A549 (cell line): ENCODE results near the gene CALHM1. TPM values are rescaled to one million over a fixed set of nuclear protein-coding genes. Genes with fewer than 3 reads are reported as not detected.
"Not testable (repeated sequence)": the region's sequence is repeated elsewhere in the genome, so short reads cannot be mapped to it uniquely, and the experiment has no call there.

Experiments
- ATAC-seq, 2 experiments: fragments of 200-7000 bp in 1 of 2; fragments of >200 bp in 1 of 2; cut with Nextera tagmentation in 1 of 2; cut with Tn5 transposase in 1 of 2; 3 replicates each; pipeline versions ENCODE4 v1.8.0 to v1.9.1; 2018 to 2020; ENCODE audit warnings: mild to moderate bottlenecking in 1 of 2, moderate library complexity in 1 of 2
- CTCF ChIA-PET: fragments of 300-600 bp; sonication (Branson Sonifier 250); formaldehyde crosslinking; extraction: SDS; loops from one replicate; lab custom pipeline; 2021; ENCODE audit warnings: antibody characterized with exemption, inconsistent platforms; lab: Yijun Ruan, JAX
- POLR2A ChIA-PET: fragments of 350-600 bp; formaldehyde crosslinking; extraction: SDS; loops from one replicate; lab custom pipeline; 2021; ENCODE audit warnings: antibody characterized with exemption, inconsistent platforms; lab: Yijun Ruan, JAX
- DNase-seq, 2 experiments: peaks; one replicate each; pipeline versions ENCODE4 v3.0.0 to v3.0.0-alpha.2; 2011 to 2016; ENCODE audit warnings: low read depth in 1 of 2, low spot score in 1 of 2
- FAIRE-seq: peaks from 2 replicates; lab custom pipeline; 2011; peaks lifted over from hg19 to GRCh38; lab: Jason Lieb, UNC
- H3K27ac ChIP-seq, 2 experiments: fragments of >200 bp; sonication (Bioruptor Twin); formaldehyde crosslinking; 3 replicates each; pipeline ENCODE4 v1.5.1; 2016 to 2017
- H3K4me1 ChIP-seq: fragments of >200 bp; sonication (Bioruptor Twin); formaldehyde crosslinking; 3 replicates; pipeline ENCODE4 v1.6.1; 2016
- H3K4me2 ChIP-seq: fragments of >200 bp; sonication (Bioruptor Twin); formaldehyde crosslinking; 3 replicates; pipeline ENCODE4 v1.6.1; 2016
- H3K4me3 ChIP-seq: fragments of >200 bp; sonication (Bioruptor Twin); formaldehyde crosslinking; 3 replicates; pipeline ENCODE4 v1.5.1; 2016
- H3K9me3 ChIP-seq: fragments of >200 bp; sonication (Bioruptor Twin); formaldehyde crosslinking; 3 replicates; pipeline ENCODE4 v1.6.1; 2016
- ATOH8 ChIP-seq: fragments of 250-450 bp; sonication (Bioruptor Pico); IDR thresholded peaks from 2 replicates; pipeline ENCODE4 v1.5.0; 2020; ENCODE audit warnings: low read depth, mild to moderate bottlenecking, moderate library complexity
- CEBPB ChIP-seq, 2 experiments: fragments of >200 bp in 1 of 2; sonication (Bioruptor Twin) in 1 of 2; formaldehyde crosslinking in 1 of 2; IDR thresholded peaks; 2 replicates each; pipeline ENCODE4 v1.6.1; 2012 to 2016
- CHD2 ChIP-seq: fragments of 150-350 bp; IDR thresholded peaks from 2 replicates; pipeline ENCODE4 v1.6.1; 2014; ENCODE audit warnings: low read length; ENCODE audit not compliant: partially characterized antibody
- EHF ChIP-seq: fragments of 250-450 bp; sonication (Bioruptor Pico); IDR thresholded peaks from 2 replicates; pipeline ENCODE4 v1.5.0; 2020; ENCODE audit warnings: mild to moderate bottlenecking
- EHMT2 ChIP-seq: fragments of 200-600 bp; sonication (generic); IDR thresholded peaks from 2 replicates; pipeline ENCODE4 v1.6.1; 2016; ENCODE audit warnings: antibody characterized with exemption, low read depth, mild to moderate bottlenecking, moderate library complexity
- ELK1 ChIP-seq: fragments of 150-350 bp; IDR thresholded peaks from 2 replicates; pipeline ENCODE4 v1.6.1; 2014; ENCODE audit warnings: low read depth, mild to moderate bottlenecking, low read length
- EP300 ChIP-seq, 2 experiments: fragments of >200 bp; sonication (Bioruptor Twin); formaldehyde crosslinking; IDR thresholded peaks; 2 replicates in 1 of 2; 3 replicates in 1 of 2; pipeline ENCODE4 v1.6.1; 2016 to 2017
- FOSL2 ChIP-seq, 2 experiments: fragments of 450-650 bp in 1 of 2; fragments of >200 bp in 1 of 2; sonication (Bioruptor Twin) in 1 of 2; formaldehyde crosslinking; IDR thresholded peaks; 2 replicates each; pipeline versions ENCODE4 v1.5.0 to v1.6.1; 2016 to 2020; ENCODE audit warnings: mild to moderate bottlenecking in 1 of 2, moderate library complexity in 1 of 2
- FOXS1 ChIP-seq: fragments of 250-450 bp; sonication (Bioruptor Pico); IDR thresholded peaks from 2 replicates; pipeline ENCODE4 v1.5.0; 2020; ENCODE audit warnings: mild to moderate bottlenecking, moderate library complexity
- HMGXB4 ChIP-seq: fragments of 250-450 bp; sonication (Bioruptor Pico); IDR thresholded peaks from 2 replicates; pipeline ENCODE4 v1.5.0; 2021; ENCODE audit warnings: mild to moderate bottlenecking, moderate library complexity, borderline replicate concordance
- HOXA7 ChIP-seq: fragments of 250-450 bp; sonication (Bioruptor Pico); IDR thresholded peaks from 2 replicates; pipeline ENCODE4 v1.5.0; 2020; ENCODE audit warnings: mild to moderate bottlenecking, moderate library complexity
- HOXB13 ChIP-seq: fragments of 250-450 bp; sonication (Bioruptor Pico); IDR thresholded peaks from 2 replicates; pipeline ENCODE4 v1.5.0; 2020; ENCODE audit warnings: low read depth, mild to moderate bottlenecking, moderate library complexity
- JUNB ChIP-seq: fragments of >200 bp; sonication (Bioruptor Twin); formaldehyde crosslinking; IDR thresholded peaks from 2 replicates; pipeline ENCODE4 v1.6.1; 2016
- MAX ChIP-seq: IDR thresholded peaks from 2 replicates; pipeline ENCODE4 v1.6.1; 2012
- MYC ChIP-seq: IDR thresholded peaks from 2 replicates; pipeline ENCODE4 v1.6.1; 2012; ENCODE audit warnings: mild to moderate bottlenecking, inconsistent platforms, low read length, improper control_type of control experiment, borderline replicate concordance
- NPAS2 ChIP-seq: fragments of 250-450 bp; sonication (Bioruptor Pico); IDR thresholded peaks from 2 replicates; pipeline ENCODE4 v1.8.0; 2022; ENCODE audit warnings: mild to moderate bottlenecking, moderate library complexity, borderline replicate concordance
- PBX3 ChIP-seq: IDR thresholded peaks from 2 replicates; pipeline ENCODE4 v1.6.1; 2012
- PHF8 ChIP-seq: fragments of 200-600 bp; sonication (generic); IDR thresholded peaks from 2 replicates; pipeline ENCODE4 v1.6.1; 2016; ENCODE audit warnings: low read depth, mild to moderate bottlenecking, antibody characterized with exemption, moderate library complexity, borderline replicate concordance
- RARB ChIP-seq: fragments of 250-450 bp; sonication (Bioruptor Pico); IDR thresholded peaks from 2 replicates; pipeline ENCODE4 v1.8.0; 2021; ENCODE audit warnings: mild to moderate bottlenecking, moderate library complexity
- RCOR1 ChIP-seq: fragments of 150-350 bp; IDR thresholded peaks from 2 replicates; pipeline ENCODE4 v1.6.1; 2014; ENCODE audit warnings: antibody characterized with exemption, low read length, low read depth
- SREBF2 ChIP-seq: fragments of 450-650 bp; IDR thresholded peaks from 2 replicates; pipeline ENCODE4 v1.6.1; 2014; ENCODE audit warnings: mild to moderate bottlenecking, moderate library complexity
- TFCP2L1 ChIP-seq: fragments of 250-450 bp; sonication (Bioruptor Pico); IDR thresholded peaks from 2 replicates; pipeline ENCODE4 v1.5.0; 2021; ENCODE audit warnings: mild to moderate bottlenecking
- TP53 ChIP-seq: fragments of 250-450 bp; sonication (Bioruptor Pico); IDR thresholded peaks from 2 replicates; pipeline ENCODE4 v1.5.0; 2021; ENCODE audit warnings: mild to moderate bottlenecking, moderate library complexity
- ZC3H11A ChIP-seq: fragments of 450-650 bp; IDR thresholded peaks from 2 replicates; pipeline ENCODE4 v1.6.1; 2014; ENCODE audit warnings: antibody characterized with exemption, mild to moderate bottlenecking
- ZSCAN20 ChIP-seq: fragments of 250-450 bp; sonication (Bioruptor Pico); IDR thresholded peaks from 2 replicates; pipeline ENCODE4 v1.8.0; 2022; ENCODE audit warnings: mild to moderate bottlenecking, moderate library complexity
- WGBS: methylation state at CpG from one replicate; pipeline ENCODE4 v1.1.6; 2017; ENCODE audit errors: missing lambda C conversion rate; 5-methylcytosine and 5-hydroxymethylcytosine counted together
- polyA plus RNA-seq, 4 experiments: library from polyadenylated mRNA; depleted of rRNA in 3 of 4; stranded (reverse); fragments of >200 nt; fragmentation: RNase III in 1 of 4; extraction: RNeasy Plus Mini Kit Qiagen cat#74134 plus additional on column Dnase treatment in 1 of 4; gene quantifications; 2 replicates in 3 of 4; 3 replicates in 1 of 4; pipeline ENCODE4 v1.2.3, GENCODE V29; 2011 to 2017

CALHM1 gene
- polyA plus RNA-seq, 2 of the 4 experiments (the other 2 are of a cell fraction) = not detected

- TF ChIP-seq RARB (CRISPR knock-in tag) = no peak
- TF ChIP-seq RCOR1 = no peak
- TF ChIP-seq ZSCAN20 (CRISPR knock-in tag) = no peak
- TF ChIP-seq FOSL2 (IDR thresholded peaks at IDR 0.05) = peak; percentile 44
- TF ChIP-seq FOSL2 (CRISPR knock-in tag; IDR thresholded peaks at IDR 0.05) = peak; percentile 75
- no peak for TF ChIP-seq CHD2
- TF ChIP-seq TP53 (CRISPR knock-in tag) = no peak
- no peak for TF ChIP-seq HMGXB4 (CRISPR knock-in tag)
- no peak for TF ChIP-seq EHMT2
- no peak for TF ChIP-seq CEBPB (IDR thresholded peaks at IDR 0.05)
- no peak for TF ChIP-seq PHF8
- TF ChIP-seq PBX3 = no peak
- TF ChIP-seq TFCP2L1 = no peak
- peak; percentile 88 for TF ChIP-seq MAX
- TF ChIP-seq JUNB = peak; percentile 50
- TF ChIP-seq NPAS2 = no peak
Observed at GRCh38 chr10:103504181-103504783, 45.6 kb upstream of the CALHM1 start (continued).

GRCh38 chr10:103503777-103504176, 45.1 kb upstream of the CALHM1 start:
- not testable (repeated sequence) for FAIRE-seq, H3K4me3 ChIP-seq, H3K9me3 ChIP-seq, ATAC-seq, DNase-seq
- CTCF ChIA-PET = interaction anchor here (0.6 to 3.2 kb wide), 7 partner anchors 11 to 723 kb away, joined by 3 to 14 read pairs (median 4); partner anchors contain the start of gene NEURL1
- WGBS = 73% methylated on average over 6 of the region's 6 CpGs
- Histone ChIP-seq H3K4me2 (peak overlapping the region; percentile 61), H3K27ac (peak overlapping the region in 1 of 2 experiments; percentile 57; a peak in 2 of 6 replicates), H3K4me1 (peaks cover 12% of the 10 kb centered on the region)
- TF ChIP-seq ZC3H11A = peak; percentile 58
- POLR2A ChIA-PET = interaction anchor here (0.6 kb wide), 1 partner anchor 344 kb away, joined by 3 read pairs; no protein-coding TSS in a partner anchor

GRCh38 chr10:103502849-103503660, 44.4 kb upstream of the CALHM1 start:
- WGBS = 83% methylated on average over 13 of the region's 13 CpGs
- no peak for DNase-seq
- Histone ChIP-seq H3K4me2 (no peak overlapping the region), H3K4me1 (peaks cover 12% of the 10 kb centered on the region), H3K4me3 (no peak overlapping the region), H3K9me3 (no peaks in the 10 kb centered on the region), H3K27ac (no peak overlapping the region)
- ChIA-PET POLR2A (interaction anchor here (0.6 kb wide), 1 partner anchor 343 kb away, joined by 3 read pairs; no protein-coding TSS in a partner anchor), CTCF (interaction anchor here (0.6 to 3.2 kb wide), 6 partner anchors 10 to 723 kb away, joined by 3 to 14 read pairs (median 4); partner anchors contain the start of gene NEURL1)
- no peak for FAIRE-seq
- ATAC-seq = no peak
- TF ChIP-seq ELK1 (no peak), MYC (no peak), EP300 (IDR thresholded peaks at IDR 0.05) (no peak), EHF (CRISPR knock-in tag) (no peak), HMGXB4 (CRISPR knock-in tag) (no peak), ATOH8 (no peak), HOXB13 (CRISPR knock-in tag) (no peak), ZSCAN20 (CRISPR knock-in tag) (no peak), HOXA7 (CRISPR knock-in tag) (no peak), FOXS1 (CRISPR knock-in tag) (no peak), SREBF2 (no peak)
